HepG2 (cell line): Measurements from ENCODE around the gene TAB2. TPM values are rescaled to one million over a fixed set of nuclear protein-coding genes. Genes with fewer than 3 reads are reported as not detected.

Source experiments
- ATAC-seq: fragments of 200-7000 bp; cut with Tn5 transposase; 3 replicates; pipeline ENCODE4 v1.9.1; 2020; ENCODE audit warnings: mild to moderate bottlenecking, moderate library complexity
- BruUV-seq: library from RNA; stranded (reverse); fragments of 400-500 nt; replicated peaks from 2 replicates; lab custom pipeline; 2021; lab: Mats Ljungman, UMichigan
- CTCF ChIA-PET: fragments of 300-600 bp; formaldehyde crosslinking; extraction: SDS; loops from one replicate; lab custom pipeline; 2021; ENCODE audit warnings: low total read pairs, inconsistent platforms, low intra/inter-chr PET ratio; lab: Yijun Ruan, JAX
- POLR2A ChIA-PET: fragments of 350-600 bp; sonication (Branson Sonifier 250); formaldehyde crosslinking; loops from one replicate; lab custom pipeline; 2020; ENCODE audit warnings: antibody characterized with exemption, inconsistent platforms; lab: Yijun Ruan, JAX
- DNase-seq: peaks from one replicate; pipeline ENCODE4 v3.0.0-alpha.2; 2015; ENCODE audit warnings: low spot score
- FAIRE-seq: peaks from 3 replicates; lab custom pipeline; 2011; peaks lifted over from hg19 to GRCh38; lab: Jason Lieb, UNC
- H2AFZ ChIP-seq: one replicate; pipeline ENCODE4 v1.6.1; 2011; ENCODE audit warnings: low read length, inconsistent platforms
- H3K27ac ChIP-seq: fragments of 300-600 bp; 3 replicates; pipeline ENCODE4 v1.8.0; 2011; ENCODE audit warnings: mixed run types, mild to moderate bottlenecking, mixed read lengths, low read length, inconsistent platforms; ENCODE audit not compliant: insufficient read depth; ENCODE audit errors: extremely low read length
- H3K27me3 ChIP-seq, 2 experiments: fragments of 200-600 bp in 1 of 2; 2 replicates in 1 of 2; 3 replicates in 1 of 2; pipeline versions ENCODE4 v1.6.0 to v1.8.0; 2011; ENCODE audit warnings: low read length in 2 of 2, mild to moderate bottlenecking in 2 of 2, moderate library complexity in 2 of 2, inconsistent platforms in 1 of 2; ENCODE audit not compliant: insufficient read depth in 2 of 2, control insufficient read depth in 1 of 2
- H3K36me3 ChIP-seq, 2 experiments: fragments of 200-600 bp in 1 of 2; replicated peaks in 1 of 2; 2 replicates in 1 of 2; 3 replicates in 1 of 2; pipeline versions ENCODE4 v1.5.1 to v1.8.0; 2011; ENCODE audit warnings: low read length in 2 of 2, inconsistent platforms in 1 of 2; ENCODE audit not compliant: insufficient read depth in 2 of 2, control insufficient read depth in 1 of 2
- H3K4me1 ChIP-seq: 2 replicates; pipeline ENCODE4 v1.5.1; 2012; ENCODE audit warnings: low read length, inconsistent platforms; ENCODE audit not compliant: insufficient read depth
- H3K4me2 ChIP-seq: 2 replicates; pipeline ENCODE4 v1.6.0; 2011; ENCODE audit warnings: low read depth, low read length, inconsistent platforms
- H3K4me3 ChIP-seq, 3 experiments: fragments of 200-600 bp in 1 of 3; sonication (generic), shearing (Covaris generic) in 1 of 3; replicated peaks in 1 of 3; 2 replicates each; pipeline ENCODE4 v1.5.1; 2011 to 2016; ENCODE audit warnings: low read length in 3 of 3, inconsistent platforms in 2 of 3, low read depth in 2 of 3, mild to moderate bottlenecking in 2 of 3, control low read depth in 1 of 3, mixed read lengths in 1 of 3; ENCODE audit not compliant: insufficient read depth in 1 of 3
- H3K79me2 ChIP-seq: one replicate; pipeline ENCODE4 v1.6.1; 2011; ENCODE audit warnings: low read length, inconsistent platforms; ENCODE audit not compliant: insufficient read depth
- H3K9ac ChIP-seq: 2 replicates; pipeline ENCODE4 v1.6.0; 2011; ENCODE audit warnings: mild to moderate bottlenecking, low read depth, low read length, inconsistent platforms; ENCODE audit not compliant: insufficient read depth
- H3K9me3 ChIP-seq: 2 replicates; pipeline ENCODE4 v1.5.1; 2012; ENCODE audit warnings: mild to moderate bottlenecking, low read length
- H4K20me1 ChIP-seq: 2 replicates; pipeline ENCODE4 v1.6.0; 2011; ENCODE audit warnings: inconsistent platforms, mild to moderate bottlenecking, low read length, moderate library complexity; ENCODE audit not compliant: insufficient read depth
- CHCHD3 ChIP-seq: sonication (generic); formaldehyde crosslinking; IDR thresholded peaks from 2 replicates; pipeline ENCODE4 v1.8.0; 2022; ENCODE audit warnings: mild to moderate bottlenecking, missing genetic modification reagents, moderate library complexity
- IKZF1 ChIP-seq: fragments of 450-650 bp; IDR thresholded peaks from 2 replicates; pipeline ENCODE4 v1.7.1; 2016
- MIER3 ChIP-seq: IDR thresholded peaks from 2 replicates; pipeline ENCODE4 v1.6.1; 2016; ENCODE audit warnings: missing compliant biosample characterization, borderline replicate concordance
- NR2F6 ChIP-seq, 2 experiments: IDR thresholded peaks; 2 replicates each; pipeline ENCODE4 v1.6.1; 2016; ENCODE audit warnings: antibody characterized with exemption in 1 of 2, mild to moderate bottlenecking in 1 of 2
- PAX8 ChIP-seq: sonication (generic); formaldehyde crosslinking; IDR thresholded peaks from 2 replicates; pipeline ENCODE4 v1.8.0; 2022; ENCODE audit warnings: mild to moderate bottlenecking, missing genetic modification reagents, borderline replicate concordance
- RORA ChIP-seq: sonication (generic); formaldehyde crosslinking; IDR thresholded peaks from 2 replicates; pipeline ENCODE4 v1.5.0; 2020; ENCODE audit warnings: mild to moderate bottlenecking, missing genetic modification reagents, moderate library complexity
- ZEB1 ChIP-seq: IDR thresholded peaks from 2 replicates; pipeline ENCODE4 v1.6.1; 2012; ENCODE audit warnings: mild to moderate bottlenecking, low read depth, inconsistent platforms; ENCODE audit not compliant: insufficient replicate concordance
- ZFX ChIP-seq: sonication (generic); formaldehyde crosslinking; IDR thresholded peaks from 2 replicates; pipeline ENCODE4 v1.4.0; 2020; ENCODE audit warnings: mild to moderate bottlenecking, low read depth, missing genetic modification reagents, moderate library complexity
- ZNF33A ChIP-seq: sonication (generic); formaldehyde crosslinking; IDR thresholded peaks from 2 replicates; pipeline ENCODE4 v1.5.1; 2020; ENCODE audit warnings: missing genetic modification reagents, mild to moderate bottlenecking, moderate library complexity, borderline replicate concordance
- ZNF501 ChIP-seq: sonication (generic); formaldehyde crosslinking; IDR thresholded peaks from 2 replicates; pipeline ENCODE4 v1.5.1; 2020; ENCODE audit warnings: mild to moderate bottlenecking, moderate library complexity, missing genetic modification reagents
- ZNF569 ChIP-seq: sonication (generic); formaldehyde crosslinking; IDR thresholded peaks from 2 replicates; pipeline ENCODE4 v1.5.0; 2020; ENCODE audit warnings: mild to moderate bottlenecking, missing genetic modification reagents, moderate library complexity, borderline replicate concordance
- ZNF724P ChIP-seq: sonication (generic); formaldehyde crosslinking; IDR thresholded peaks from 2 replicates; pipeline ENCODE4 v1.8.0; 2022; ENCODE audit warnings: missing genetic modification reagents, borderline replicate concordance
- ZNF780A ChIP-seq: sonication (generic); formaldehyde crosslinking; IDR thresholded peaks from 2 replicates; pipeline ENCODE4 v1.8.0; 2022; ENCODE audit warnings: mild to moderate bottlenecking, missing genetic modification reagents, moderate library complexity
- WGBS: methylation state at CpG from one replicate; pipeline ENCODE4 v1.1.6; 2017; ENCODE audit warnings: low lambda C conversion rate; 5-methylcytosine and 5-hydroxymethylcytosine counted together
- in situ Hi-C: cut with HindIII; loops from 2 replicates; pipeline ENCODE4 v1.10.0; 2017; ENCODE audit warnings: low pct_unique_long_range_greater_than_20kb; ENCODE audit not compliant: extremely low pct_ligation_motif_present
- intact Hi-C: fragments of 100-400 bp; cut with micrococcal nuclease; formaldehyde crosslinking; loops from one replicate; pipeline ENCODE4 v1.10.0; 2022; ENCODE audit not compliant: unreplicated experiment
- polyA plus RNA-seq, 8 experiments: library from polyadenylated mRNA; depleted of rRNA in 3 of 8; stranded (reverse) in 7 of 8; unstranded in 1 of 8; fragments of >200 nt; fragmentation: Illumina TruSeq in 4 of 8; extraction: Trizol in 4 of 8; gene quantifications; 2 replicates each; pipeline versions ENCODE4 v1.2.1 to v1.2.3, GENCODE V29; 2011 to 2016; ENCODE audit warnings: low read depth in 4 of 8, missing spikeins in 1 of 8, mixed read lengths in 1 of 8; ENCODE audit not compliant: insufficient read depth in 1 of 8
- total RNA-seq, 5 experiments: library from RNA; depleted of rRNA; stranded (reverse); fragments of >200 nt; fragmentation: Illumina TruSeq; extraction: Trizol; gene quantifications; 2 replicates each; pipeline ENCODE4 v1.2.3, GENCODE V29; 2016; ENCODE audit warnings: low read depth in 1 of 5
- TF ChIP-seq, protein P1 (sequence below): sonication (generic); formaldehyde crosslinking; IDR thresholded peaks from 2 replicates; pipeline ENCODE4 v1.8.0; 2022; ENCODE audit warnings: mild to moderate bottlenecking, missing genetic modification reagents, moderate library complexity
- TF ChIP-seq, protein P2 (sequence below): IDR thresholded peaks from 2 replicates; pipeline ENCODE4 v1.6.1; 2016; ENCODE audit warnings: low read depth
- TF ChIP-seq, protein P3 (sequence below): sonication (generic); formaldehyde crosslinking; IDR thresholded peaks from 2 replicates; pipeline ENCODE4 v1.5.1; 2020; ENCODE audit warnings: mild to moderate bottlenecking, moderate library complexity, missing genetic modification reagents
- TF ChIP-seq, protein P4 (sequence below): sonication (generic); formaldehyde crosslinking; IDR thresholded peaks from 2 replicates; pipeline ENCODE4 v1.4.0; 2020; ENCODE audit warnings: missing genetic modification reagents

TAB2 gene
- total and polyA plus RNA-seq, 2 of the 13 experiments (the other 11 are each of a cell fraction or from before 2014, with no cell fraction given): 23.7 to 50.2 TPM

DNA sequence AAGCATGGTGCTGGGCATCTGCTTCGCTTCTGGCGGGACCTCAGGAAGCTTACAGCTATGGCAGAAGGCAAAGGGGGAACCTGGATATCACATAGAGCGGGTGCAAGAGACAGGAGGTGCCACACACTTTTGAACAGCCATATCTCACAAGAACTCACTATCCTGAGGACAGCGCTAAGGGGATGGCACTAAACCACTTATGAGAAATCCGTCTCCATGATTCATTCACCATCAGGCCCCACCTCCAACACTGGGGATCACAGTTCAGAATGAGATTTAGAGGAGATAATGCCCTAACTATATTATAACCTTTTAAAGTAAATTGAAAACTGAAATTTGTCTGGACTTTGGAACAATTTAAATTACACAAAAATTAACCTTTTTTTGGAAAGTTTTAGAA lies 44.8 kb downstream of the TAB2 start:
- H3K4me1 ChIP-seq: peaks cover 13% of the 10 kb centered on the region
- WGBS: 97% methylated on average over 5 of the region's 5 CpGs
- no peak overlapping the region for H3K4me2 ChIP-seq
- H3K36me3 ChIP-seq: no peaks in the 10 kb centered on the region; a peak in 1 of 5 replicates
- CTCF ChIA-PET: no interaction called here
- H3K79me2 ChIP-seq: peaks cover 78% of the 10 kb centered on the region
- in situ Hi-C loops (no loop called here), intact Hi-C loops (no loop called here)
- H3K4me3 ChIP-seq: no peak overlapping the region
- no peak for TF ChIP-seq CHCHD3 (CRISPR knock-in tag)
- no peak for TF ChIP-seq ZNF724P (CRISPR knock-in tag)
- TF ChIP-seq MIER3 (CRISPR knock-in tag): no peak
- TF ChIP-seq RORA: no peak
- TF ChIP-seq ZFX (CRISPR knock-in tag): no peak
- no peak for TF ChIP-seq ZNF780A (CRISPR knock-in tag)
- TF ChIP-seq ZNF33A: no peak
- no peak for TF ChIP-seq ZEB1
- no peak for TF ChIP-seq NR2F6 (IDR thresholded peaks at IDR 0.05)
- no peak for TF ChIP-seq NR2F6 (CRISPR knock-in tag; IDR thresholded peaks at IDR 0.05)
- TF ChIP-seq, protein P1, sequence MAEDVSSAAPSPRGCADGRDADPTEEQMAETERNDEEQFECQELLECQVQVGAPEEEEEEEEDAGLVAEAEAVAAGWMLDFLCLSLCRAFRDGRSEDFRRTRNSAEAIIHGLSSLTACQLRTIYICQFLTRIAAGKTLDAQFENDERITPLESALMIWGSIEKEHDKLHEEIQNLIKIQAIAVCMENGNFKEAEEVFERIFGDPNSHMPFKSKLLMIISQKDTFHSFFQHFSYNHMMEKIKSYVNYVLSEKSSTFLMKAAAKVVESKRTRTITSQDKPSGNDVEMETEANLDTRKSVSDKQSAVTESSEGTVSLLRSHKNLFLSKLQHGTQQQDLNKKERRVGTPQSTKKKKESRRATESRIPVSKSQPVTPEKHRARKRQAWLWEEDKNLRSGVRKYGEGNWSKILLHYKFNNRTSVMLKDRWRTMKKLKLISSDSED (CRISPR knock-in tag): no peak
- TF ChIP-seq ZNF501 (CRISPR knock-in tag): no peak
- TF ChIP-seq IKZF1: no peak
- TF ChIP-seq, protein P2, sequence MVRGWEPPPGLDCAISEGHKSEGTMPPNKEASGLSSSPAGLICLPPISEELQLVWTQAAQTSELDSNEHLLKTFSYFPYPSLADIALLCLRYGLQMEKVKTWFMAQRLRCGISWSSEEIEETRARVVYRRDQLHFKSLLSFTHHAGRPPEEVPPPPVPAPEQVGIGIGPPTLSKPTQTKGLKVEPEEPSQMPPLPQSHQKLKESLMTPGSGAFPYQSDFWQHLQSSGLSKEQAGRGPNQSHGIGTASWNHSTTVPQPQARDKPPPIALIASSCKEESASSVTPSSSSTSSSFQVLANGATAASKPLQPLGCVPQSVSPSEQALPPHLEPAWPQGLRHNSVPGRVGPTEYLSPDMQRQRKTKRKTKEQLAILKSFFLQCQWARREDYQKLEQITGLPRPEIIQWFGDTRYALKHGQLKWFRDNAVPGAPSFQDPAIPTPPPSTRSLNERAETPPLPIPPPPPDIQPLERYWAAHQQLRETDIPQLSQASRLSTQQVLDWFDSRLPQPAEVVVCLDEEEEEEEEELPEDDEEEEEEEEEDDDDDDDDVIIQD (CRISPR knock-in tag): no peak
- TF ChIP-seq ZNF569 (CRISPR knock-in tag): no peak
- TF ChIP-seq, protein P3, sequence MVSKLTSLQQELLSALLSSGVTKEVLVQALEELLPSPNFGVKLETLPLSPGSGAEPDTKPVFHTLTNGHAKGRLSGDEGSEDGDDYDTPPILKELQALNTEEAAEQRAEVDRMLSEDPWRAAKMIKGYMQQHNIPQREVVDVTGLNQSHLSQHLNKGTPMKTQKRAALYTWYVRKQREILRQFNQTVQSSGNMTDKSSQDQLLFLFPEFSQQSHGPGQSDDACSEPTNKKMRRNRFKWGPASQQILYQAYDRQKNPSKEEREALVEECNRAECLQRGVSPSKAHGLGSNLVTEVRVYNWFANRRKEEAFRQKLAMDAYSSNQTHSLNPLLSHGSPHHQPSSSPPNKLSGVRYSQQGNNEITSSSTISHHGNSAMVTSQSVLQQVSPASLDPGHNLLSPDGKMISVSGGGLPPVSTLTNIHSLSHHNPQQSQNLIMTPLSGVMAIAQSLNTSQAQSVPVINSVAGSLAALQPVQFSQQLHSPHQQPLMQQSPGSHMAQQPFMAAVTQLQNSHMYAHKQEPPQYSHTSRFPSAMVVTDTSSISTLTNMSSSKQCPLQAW (CRISPR knock-in tag): no peak
- TF ChIP-seq PAX8 (CRISPR knock-in tag): no peak
- TF ChIP-seq, protein P4, sequence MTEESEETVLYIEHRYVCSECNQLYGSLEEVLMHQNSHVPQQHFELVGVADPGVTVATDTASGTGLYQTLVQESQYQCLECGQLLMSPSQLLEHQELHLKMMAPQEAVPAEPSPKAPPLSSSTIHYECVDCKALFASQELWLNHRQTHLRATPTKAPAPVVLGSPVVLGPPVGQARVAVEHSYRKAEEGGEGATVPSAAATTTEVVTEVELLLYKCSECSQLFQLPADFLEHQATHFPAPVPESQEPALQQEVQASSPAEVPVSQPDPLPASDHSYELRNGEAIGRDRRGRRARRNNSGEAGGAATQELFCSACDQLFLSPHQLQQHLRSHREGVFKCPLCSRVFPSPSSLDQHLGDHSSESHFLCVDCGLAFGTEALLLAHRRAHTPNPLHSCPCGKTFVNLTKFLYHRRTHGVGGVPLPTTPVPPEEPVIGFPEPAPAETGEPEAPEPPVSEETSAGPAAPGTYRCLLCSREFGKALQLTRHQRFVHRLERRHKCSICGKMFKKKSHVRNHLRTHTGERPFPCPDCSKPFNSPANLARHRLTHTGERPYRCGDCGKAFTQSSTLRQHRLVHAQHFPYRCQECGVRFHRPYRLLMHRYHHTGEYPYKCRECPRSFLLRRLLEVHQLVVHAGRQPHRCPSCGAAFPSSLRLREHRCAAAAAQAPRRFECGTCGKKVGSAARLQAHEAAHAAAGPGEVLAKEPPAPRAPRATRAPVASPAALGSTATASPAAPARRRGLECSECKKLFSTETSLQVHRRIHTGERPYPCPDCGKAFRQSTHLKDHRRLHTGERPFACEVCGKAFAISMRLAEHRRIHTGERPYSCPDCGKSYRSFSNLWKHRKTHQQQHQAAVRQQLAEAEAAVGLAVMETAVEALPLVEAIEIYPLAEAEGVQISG (CRISPR knock-in tag): no peak
- FAIRE-seq (no peak), DNase-seq (no peak), ATAC-seq (no peak)
- no peak overlapping the region for H3K9ac ChIP-seq
- H2AFZ ChIP-seq: no peak overlapping the region
- peaks cover 16% of the 10 kb centered on the region for H4K20me1 ChIP-seq
- POLR2A ChIA-PET: no interaction called here
- BruUV-seq: no TSS peak
- H3K27me3 ChIP-seq: no peaks in the 10 kb centered on the region
- H3K27ac ChIP-seq: no peak overlapping the region
- H3K9me3 ChIP-seq: no peaks in the 10 kb centered on the region
